Cardiac muscle cell (in vitro differentiated cells and primary cell): Measurements from ENCODE around the gene ARHGEF28. TPM values are rescaled to one million over a fixed set of nuclear protein-coding genes. Genes with fewer than 3 reads are reported as not detected.

Experiments used
- DNase-seq, 2 donors: peaks; one replicate each; pipeline versions ENCODE4 v3.0.0 to v3.0.0-alpha.2; 2010 to 2017; ENCODE audit warnings: low read depth in 1 of 2, low spot score in 1 of 2
- H3K27ac ChIP-seq: fragments of 200-600 bp; sonication (generic); 2 replicates; pipeline ENCODE4 v1.5.1; 2016
- H3K27me3 ChIP-seq: fragments of 200-600 bp; sonication (generic); 2 replicates; pipeline ENCODE4 v1.6.0; 2016; ENCODE audit warnings: control low read depth
- H3K36me3 ChIP-seq: fragments of 200-600 bp; sonication (generic); 2 replicates; pipeline ENCODE4 v1.5.1; 2016; ENCODE audit warnings: control low read depth
- H3K4me1 ChIP-seq: fragments of 200-600 bp; sonication (generic); 2 replicates; pipeline ENCODE4 v1.8.1; 2017; ENCODE audit warnings: low read depth, mild to moderate bottlenecking, mixed run types
- H3K4me3 ChIP-seq: fragments of 200-600 bp; sonication (generic); 2 replicates; pipeline ENCODE4 v1.5.1; 2016; ENCODE audit warnings: mild to moderate bottlenecking
- H3K9me3 ChIP-seq: fragments of 200-600 bp; sonication (generic); 2 replicates; pipeline ENCODE4 v1.5.1; 2017; ENCODE audit warnings: low read depth, mild to moderate bottlenecking, control low read depth
- polyA plus RNA-seq: library from polyadenylated mRNA; unstranded; fragments of >200 nt; fragmentation: Nextera tagmentation; extraction: Ambion mirVana; gene quantifications from 2 replicates; pipeline ENCODE4 v1.2.1, GENCODE V29; 2016
- total RNA-seq: library from RNA; depleted of rRNA; stranded (reverse); fragments of >200 nt; gene quantifications from 2 replicates; pipeline ENCODE4 v1.2.3, GENCODE V29; 2016
- TF ChIP-seq, protein P1 (sequence below): IDR thresholded peaks from 2 replicates; pipeline ENCODE4 v1.5.1; 2012; ENCODE audit warnings: low read depth, mild to moderate bottlenecking, low read length

Gene ARHGEF28
- total and polyA plus RNA-seq, 2 experiments from 2014 or later = 0.30 TPM; not detected in 1

DNA sequence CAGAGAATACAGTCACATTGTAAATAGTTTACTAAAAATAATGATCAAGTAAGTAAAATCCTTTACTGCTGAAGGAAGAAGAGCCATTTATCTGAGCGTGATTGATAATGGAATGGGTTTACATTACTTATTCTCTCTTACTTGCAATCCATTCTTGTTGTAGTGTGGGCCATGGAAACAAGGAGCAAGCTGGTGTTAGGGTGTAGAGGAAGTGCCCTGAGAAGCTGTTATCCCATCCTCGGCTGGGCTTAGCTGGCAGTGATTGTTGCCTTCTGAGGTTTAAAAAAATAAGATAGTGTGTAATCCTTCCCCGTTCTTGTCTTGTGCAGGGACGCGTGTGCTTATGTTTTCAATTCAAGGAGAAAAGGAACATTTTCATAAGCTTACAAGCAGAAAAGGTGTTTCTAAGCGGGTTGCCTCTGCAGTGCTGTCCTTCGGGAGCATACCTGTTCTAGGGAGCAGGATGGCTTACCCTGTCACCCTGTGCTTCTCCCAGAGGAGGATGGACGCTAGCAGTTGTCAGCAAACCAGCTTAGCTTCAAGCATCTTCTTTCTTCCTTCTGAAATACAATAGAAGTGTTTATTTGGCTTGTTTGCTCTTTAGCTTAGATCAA is 188.3 kb downstream of the ARHGEF28 start:
- TF ChIP-seq, protein P1, sequence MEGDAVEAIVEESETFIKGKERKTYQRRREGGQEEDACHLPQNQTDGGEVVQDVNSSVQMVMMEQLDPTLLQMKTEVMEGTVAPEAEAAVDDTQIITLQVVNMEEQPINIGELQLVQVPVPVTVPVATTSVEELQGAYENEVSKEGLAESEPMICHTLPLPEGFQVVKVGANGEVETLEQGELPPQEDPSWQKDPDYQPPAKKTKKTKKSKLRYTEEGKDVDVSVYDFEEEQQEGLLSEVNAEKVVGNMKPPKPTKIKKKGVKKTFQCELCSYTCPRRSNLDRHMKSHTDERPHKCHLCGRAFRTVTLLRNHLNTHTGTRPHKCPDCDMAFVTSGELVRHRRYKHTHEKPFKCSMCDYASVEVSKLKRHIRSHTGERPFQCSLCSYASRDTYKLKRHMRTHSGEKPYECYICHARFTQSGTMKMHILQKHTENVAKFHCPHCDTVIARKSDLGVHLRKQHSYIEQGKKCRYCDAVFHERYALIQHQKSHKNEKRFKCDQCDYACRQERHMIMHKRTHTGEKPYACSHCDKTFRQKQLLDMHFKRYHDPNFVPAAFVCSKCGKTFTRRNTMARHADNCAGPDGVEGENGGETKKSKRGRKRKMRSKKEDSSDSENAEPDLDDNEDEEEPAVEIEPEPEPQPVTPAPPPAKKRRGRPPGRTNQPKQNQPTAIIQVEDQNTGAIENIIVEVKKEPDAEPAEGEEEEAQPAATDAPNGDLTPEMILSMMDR = no peak
- Histone ChIP-seq H3K27me3 (no peaks in the 10 kb centered on the region), H3K4me3 (no peak overlapping the region), H3K4me1 (no peaks in the 10 kb centered on the region), H3K9me3 (no peaks in the 10 kb centered on the region), H3K36me3 (no peaks in the 10 kb centered on the region), H3K27ac (no peak overlapping the region)
- no peak for DNase-seq

DNA sequence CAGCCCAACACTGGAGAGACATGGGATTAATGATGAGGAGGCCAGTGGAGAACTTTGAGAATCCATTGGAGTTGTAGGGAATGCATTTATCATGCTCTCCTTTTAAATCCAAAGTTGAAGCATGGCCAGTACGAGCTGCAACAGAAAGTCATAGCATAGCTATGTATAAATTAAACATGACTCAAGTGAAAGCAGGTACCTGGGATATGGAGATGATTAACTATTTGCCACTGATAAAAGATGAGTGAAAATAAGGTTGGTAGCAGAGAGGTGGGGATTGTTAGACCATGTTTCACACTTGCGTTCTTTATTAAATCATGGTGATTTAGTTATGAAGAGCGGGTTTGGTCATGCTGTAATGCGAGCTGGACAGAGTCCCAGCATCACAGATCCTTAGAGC is 189.6 kb downstream of the ARHGEF28 start:
- TF ChIP-seq, protein P1 = no peak
- Histone ChIP-seq H3K4me3 (no peak overlapping the region), H3K9me3 (no peaks in the 10 kb centered on the region), H3K36me3 (no peaks in the 10 kb centered on the region), H3K27me3 (no peaks in the 10 kb centered on the region), H3K4me1 (no peaks in the 10 kb centered on the region), H3K27ac (no peak overlapping the region)
- DNase-seq = no peak

DNA sequence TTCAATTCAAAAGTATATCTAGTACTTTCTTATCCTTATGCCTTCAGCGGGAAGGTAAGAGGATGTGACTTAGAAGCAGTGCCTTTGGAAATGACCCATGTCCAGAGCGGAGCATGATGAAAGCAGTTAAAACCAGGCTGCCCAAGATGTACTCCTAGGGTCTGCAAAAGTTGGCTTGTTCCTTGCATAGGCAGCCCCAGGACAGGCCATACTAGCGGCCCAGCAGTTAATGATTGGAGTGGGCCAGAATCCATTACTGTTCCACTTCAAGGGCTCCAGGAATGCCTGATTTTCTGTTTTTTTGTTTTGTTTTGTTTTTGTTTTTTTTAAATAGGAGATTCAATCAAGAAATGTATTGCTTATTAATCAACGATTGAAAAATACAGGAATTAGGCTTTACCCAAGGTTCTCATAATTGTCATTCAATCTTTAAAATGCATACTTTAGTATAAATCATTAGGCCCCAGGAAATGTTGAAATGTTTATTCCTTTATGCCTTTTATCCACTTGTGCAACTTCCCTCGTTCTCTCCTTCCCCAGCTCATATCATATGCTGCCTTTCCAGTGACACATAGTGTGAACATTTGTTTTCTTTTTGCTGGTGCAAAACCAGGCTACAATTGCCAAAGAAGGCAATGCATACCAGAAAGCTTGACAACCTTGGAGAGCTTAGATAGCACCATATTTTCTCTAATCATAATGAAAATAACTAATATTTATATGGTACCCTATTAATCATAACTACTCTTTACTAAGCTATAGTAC is 190.8 kb downstream of the ARHGEF28 start:
- no peak overlapping the region for H3K27ac ChIP-seq
- H3K4me1 ChIP-seq = no peaks in the 10 kb centered on the region
- TF ChIP-seq, protein P1 = no peak
- peak in 1 of 2 donors; percentile 83 for DNase-seq
- H3K9me3 ChIP-seq = no peaks in the 10 kb centered on the region
- H3K4me3 ChIP-seq = no peak overlapping the region
- H3K27me3 ChIP-seq = no peaks in the 10 kb centered on the region
- H3K36me3 ChIP-seq = no peaks in the 10 kb centered on the region

DNA sequence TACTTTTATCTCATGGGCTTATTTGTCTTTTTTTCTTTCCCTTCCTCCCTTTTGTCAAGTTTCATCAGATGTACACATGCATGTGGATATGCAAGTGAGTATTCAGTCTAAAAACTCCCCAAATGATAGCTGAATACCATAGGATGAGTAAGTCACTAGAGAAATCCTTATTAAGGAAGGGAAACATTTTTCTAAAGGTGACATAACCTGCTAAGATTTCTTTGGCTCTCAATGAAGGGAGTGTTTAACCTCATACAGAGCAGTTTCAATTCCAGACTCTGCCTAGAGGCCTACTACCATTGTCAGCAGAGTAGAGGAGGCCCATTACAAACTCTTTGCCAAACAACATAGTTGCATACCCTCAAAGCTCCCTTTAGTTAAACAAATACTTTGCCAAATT is 192.4 kb downstream of the ARHGEF28 start:
- Histone ChIP-seq H3K27ac (no peak overlapping the region), H3K4me3 (no peak overlapping the region), H3K9me3 (no peaks in the 10 kb centered on the region), H3K4me1 (no peaks in the 10 kb centered on the region), H3K36me3 (no peaks in the 10 kb centered on the region), H3K27me3 (no peaks in the 10 kb centered on the region)
- peak in 1 of 2 donors; percentile 8 for DNase-seq
- TF ChIP-seq, protein P1 = no peak

DNA sequence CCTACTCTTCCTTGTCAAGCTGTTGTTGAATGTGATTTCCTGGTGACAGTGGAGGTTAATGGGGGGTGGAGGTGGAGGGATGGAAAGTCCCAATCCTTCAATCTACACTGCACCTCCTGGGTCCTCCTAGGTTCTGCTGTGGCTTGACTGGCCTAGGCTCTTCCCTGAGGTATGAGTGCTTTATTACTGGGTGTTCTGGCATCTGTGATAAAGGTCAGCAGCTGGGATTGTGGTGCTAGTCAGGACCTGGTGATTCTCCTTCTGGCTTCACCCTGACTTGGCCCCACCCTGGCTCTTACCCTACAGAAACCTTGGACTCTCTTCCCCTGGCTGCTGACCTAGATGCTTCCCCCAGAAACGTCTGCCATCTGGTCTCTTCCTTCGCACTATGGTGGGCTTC is 194.3 kb downstream of the ARHGEF28 start:
- Histone ChIP-seq H3K4me1 (no peaks in the 10 kb centered on the region), H3K36me3 (no peaks in the 10 kb centered on the region), H3K27ac (no peak overlapping the region), H3K9me3 (no peaks in the 10 kb centered on the region), H3K4me3 (no peak overlapping the region), H3K27me3 (no peaks in the 10 kb centered on the region)
- TF ChIP-seq, protein P1 = no peak
- DNase-seq = no peak
